Esophagus muscularis mucosa (tissue), 4 donors: ENCODE results near the gene S100G. TPM values are rescaled to one million over a fixed set of nuclear protein-coding genes. Genes with fewer than 3 reads are reported as not detected.
"Not testable (repeated sequence)": the region's sequence is repeated elsewhere in the genome, so short reads cannot be mapped to it uniquely, and the experiment has no call there.

ENCODE experiments used
- DNase-seq: peaks from one replicate; pipeline ENCODE4 v3.0.0-alpha.2; 2017; ENCODE audit errors: extremely low spot score
- H3K27ac ChIP-seq, 4 donors: fragments of 200-600 bp; sonication (generic); replicated peaks in 1 of 4; 1 replicate in 3 of 4; 2 replicates in 1 of 4; pipeline ENCODE4 v1.5.1; 2016 to 2019; ENCODE audit warnings: mild to moderate bottlenecking in 1 of 4
- H3K27me3 ChIP-seq, 4 donors: fragments of 200-600 bp; sonication (generic); one replicate each; pipeline versions ENCODE4 v1.5.1 to v1.6.0; 2016 to 2019
- H3K36me3 ChIP-seq, 4 donors: fragments of 200-600 bp; sonication (generic); one replicate each; pipeline ENCODE4 v1.5.1; 2016 to 2019
- H3K4me1 ChIP-seq, 4 donors: fragments of 200-600 bp; sonication (generic); one replicate each; pipeline ENCODE4 v1.5.1; 2016 to 2019
- H3K4me3 ChIP-seq, 4 donors: fragments of 200-600 bp; sonication (generic); 1 replicate in 2 of 4; 2 replicates in 2 of 4; pipeline ENCODE4 v1.5.1; 2016 to 2019; ENCODE audit warnings: mild to moderate bottlenecking in 4 of 4, moderate library complexity in 1 of 4
- H3K9me3 ChIP-seq, 4 donors: fragments of 200-600 bp; sonication (generic); 1 replicate in 3 of 4; 2 replicates in 1 of 4; pipeline ENCODE4 v1.5.1; 2016 to 2019
- CTCF ChIP-seq, 3 experiments: fragments of 200-600 bp in 2 of 3; fragments of 450-650 bp in 1 of 3; sonication (generic) in 2 of 3; IDR thresholded peaks; one replicate each; pipeline ENCODE4 v1.5.1; 2017 to 2019; ENCODE audit warnings: antibody characterized with exemption in 3 of 3, mild to moderate bottlenecking in 2 of 3, moderate library complexity in 1 of 3
- EP300 ChIP-seq: sonication (generic); formaldehyde crosslinking; IDR thresholded peaks from one replicate; pipeline ENCODE4 v1.6.1; 2017; ENCODE audit warnings: antibody characterized with exemption
- POLR2A ChIP-seq: fragments of 450-650 bp; IDR thresholded peaks from one replicate; pipeline ENCODE4 v1.6.1; 2017; ENCODE audit warnings: antibody characterized with exemption, moderate library complexity, mild to moderate bottlenecking, low read depth
- POLR2AphosphoS5 ChIP-seq, 2 donors: sonication (generic); formaldehyde crosslinking; IDR thresholded peaks; one replicate each; pipeline ENCODE4 v1.6.1; 2017; ENCODE audit warnings: antibody characterized with exemption in 2 of 2
- WGBS: methylation state at CpG from one replicate; pipeline ENCODE4 v1.1.5; 2018; 5-methylcytosine and 5-hydroxymethylcytosine counted together
- intact Hi-C: fragments of 100-400 bp; cut with DNase I; formaldehyde crosslinking; loops from one replicate; pipeline ENCODE4 v1.15.1; 2023
- total RNA-seq, 4 donors: library from RNA; depleted of rRNA; stranded (reverse); fragments of >200 nt; gene quantifications; one replicate each; pipeline versions ENCODE4 v1.1.0 to v1.2.1, GENCODE V29; 2016

S100G gene
- not detected for total RNA-seq

GRCh38 chrX:16649858-16650257 is at the start of gene S100G:
S100G (plus strand) TSS chrX:16650158; CDS start chrX:16651007, 849 bp downstream.
- H3K4me1 ChIP-seq, result no peaks in the 10 kb centered on the region
- 90% methylated on average over 4 of the region's 4 CpGs for WGBS
- DNase-seq, result no peak
- no peak for TF ChIP-seq EP300
- no peak for TF ChIP-seq POLR2A
- TF ChIP-seq CTCF (IDR thresholded peaks at IDR 0.05), result no peak
- TF ChIP-seq POLR2AphosphoS5 (IDR thresholded peaks at IDR 0.05), result no peak
- H3K27ac ChIP-seq, result no peak within 1 kb of the TSS
- peaks cover 0 to 5% (median 0%) of the 10 kb centered on the region in 4 donors for H3K36me3 ChIP-seq
- intact Hi-C loops, result no loop called here
- H3K9me3 ChIP-seq, result no peaks in the 10 kb centered on the region
- no peak within 1 kb of the TSS for H3K4me3 ChIP-seq
- H3K27me3 ChIP-seq, result no peaks in the 10 kb centered on the region

- Histone ChIP-seq H3K4me1 (peaks cover 0 to 11% (median 0%) of the 10 kb centered on the region in 4 donors), H3K4me3 (no peak overlapping the region), H3K36me3 (peaks cover 0 to under 1% (median 0%) of the 10 kb centered on the region in 4 donors), H3K27ac (no peak overlapping the region), H3K27me3 (no peaks in the 10 kb centered on the region), H3K9me3 (no peaks in the 10 kb centered on the region)
- intact Hi-C loops, result no loop called here
- TF ChIP-seq CTCF (IDR thresholded peaks at IDR 0.05) (no peak), POLR2AphosphoS5 (IDR thresholded peaks at IDR 0.05) (no peak), EP300 (no peak), POLR2A (no peak)
- DNase-seq, result no peak
- WGBS, result 72% methylated on average over 4 of the region's 4 CpGs
Observed at GRCh38 chrX:16601885-16602284, 48.1 kb upstream of the S100G start.

GRCh38 chrX:16603235-16603634 is 46.7 kb upstream of the S100G start:
- H3K4me1 ChIP-seq, result peaks cover 0 to 11% (median 0%) of the 10 kb centered on the region in 4 donors
- H3K27me3 ChIP-seq, DNase-seq, H3K9me3 ChIP-seq, H3K36me3 ChIP-seq, intact Hi-C loops, H3K4me3 ChIP-seq, H3K27ac ChIP-seq: not testable (repeated sequence)
- WGBS, result 94% methylated on average over 6 of the region's 6 CpGs

- no peak for DNase-seq
- peaks cover 0 to 5% (median 0%) of the 10 kb centered on the region in 4 donors for H3K36me3 ChIP-seq
- H3K9me3 ChIP-seq, result no peaks in the 10 kb centered on the region
- H3K27me3 ChIP-seq, result no peaks in the 10 kb centered on the region
- TF ChIP-seq POLR2A (no peak), EP300 (no peak)
- WGBS, result 82% methylated on average over 4 of the region's 4 CpGs
- peaks cover 0 to 11% (median 0%) of the 10 kb centered on the region in 4 donors for H3K4me1 ChIP-seq
- no peak overlapping the region for H3K4me3 ChIP-seq
- H3K27ac ChIP-seq, result no peak overlapping the region
- intact Hi-C loops, result no loop called here
Observed at GRCh38 chrX:16603822-16604221, 46.1 kb upstream of the S100G start.

GRCh38 chrX:16604337-16604736 is 45.6 kb upstream of the S100G start:
- Histone ChIP-seq H3K4me1 (peaks cover 0 to 11% (median 0%) of the 10 kb centered on the region in 4 donors), H3K36me3 (peaks cover 0 to 5% (median 0%) of the 10 kb centered on the region in 4 donors), H3K4me3 (no peak overlapping the region), H3K9me3 (no peaks in the 10 kb centered on the region), H3K27me3 (no peaks in the 10 kb centered on the region), H3K27ac (no peak overlapping the region)
- 86% methylated on average over 2 of the region's 2 CpGs for WGBS
- intact Hi-C loops, result no loop called here
- no peak for DNase-seq
- TF ChIP-seq POLR2AphosphoS5 (IDR thresholded peaks at IDR 0.05), result no peak
- no peak for TF ChIP-seq CTCF (IDR thresholded peaks at IDR 0.05)
- TF ChIP-seq EP300, result no peak
- TF ChIP-seq POLR2A, result no peak

- no peak overlapping the region for H3K4me3 ChIP-seq
- peaks cover 0 to 5% (median 0%) of the 10 kb centered on the region in 4 donors for H3K36me3 ChIP-seq
- no peaks in the 10 kb centered on the region for H3K9me3 ChIP-seq
- no peak for TF ChIP-seq EP300
- TF ChIP-seq POLR2AphosphoS5 (IDR thresholded peaks at IDR 0.05), result no peak
- TF ChIP-seq POLR2A, result no peak
- no peak for TF ChIP-seq CTCF (IDR thresholded peaks at IDR 0.05)
- no peak overlapping the region for H3K27ac ChIP-seq
- DNase-seq, result no peak
- 86% methylated on average over 4 of the region's 4 CpGs for WGBS
- H3K27me3 ChIP-seq, result no peaks in the 10 kb centered on the region
- peaks cover 0 to 11% (median 0%) of the 10 kb centered on the region in 4 donors for H3K4me1 ChIP-seq
- intact Hi-C loops, result no loop called here
Observed at GRCh38 chrX:16606142-16606720, 43.7 kb upstream of the S100G start.
